Measurements from ENCODE around the gene GPRASP1. TPM values are rescaled to one million over a fixed set of nuclear protein-coding genes. Genes with fewer than 3 reads are reported as not detected.

GPRASP1 gene
- total and polyA plus RNA-seq, 4 donors, result 0.74 to 18.1 (median 2.8) TPM

DNA sequence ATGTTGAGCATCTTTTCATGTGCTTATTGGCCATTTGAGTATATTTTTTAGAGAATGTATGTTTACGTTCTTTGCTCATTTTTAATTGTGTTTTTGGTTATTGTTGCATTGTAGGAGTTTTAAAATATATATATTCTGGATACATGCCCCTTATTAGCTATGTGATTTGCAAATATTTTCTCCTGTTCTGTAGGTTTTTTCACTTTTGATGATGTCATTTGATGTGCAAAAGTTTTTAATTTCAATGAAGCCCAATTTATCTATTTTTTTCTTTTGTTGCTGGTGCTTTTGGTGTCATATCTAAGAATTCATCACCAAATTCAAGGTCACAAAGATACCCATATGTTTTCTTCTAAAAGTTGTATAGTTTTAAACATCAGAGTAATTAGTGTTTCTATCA, 45.2 kb upstream of the GPRASP1 start:
- no peak overlapping the region for H3K9ac ChIP-seq (ENCODE audit: insufficient read depth in 1 of 2, low read length in 2 of 2)
- no peak for DNase-seq
- TF ChIP-seq, protein P1, sequence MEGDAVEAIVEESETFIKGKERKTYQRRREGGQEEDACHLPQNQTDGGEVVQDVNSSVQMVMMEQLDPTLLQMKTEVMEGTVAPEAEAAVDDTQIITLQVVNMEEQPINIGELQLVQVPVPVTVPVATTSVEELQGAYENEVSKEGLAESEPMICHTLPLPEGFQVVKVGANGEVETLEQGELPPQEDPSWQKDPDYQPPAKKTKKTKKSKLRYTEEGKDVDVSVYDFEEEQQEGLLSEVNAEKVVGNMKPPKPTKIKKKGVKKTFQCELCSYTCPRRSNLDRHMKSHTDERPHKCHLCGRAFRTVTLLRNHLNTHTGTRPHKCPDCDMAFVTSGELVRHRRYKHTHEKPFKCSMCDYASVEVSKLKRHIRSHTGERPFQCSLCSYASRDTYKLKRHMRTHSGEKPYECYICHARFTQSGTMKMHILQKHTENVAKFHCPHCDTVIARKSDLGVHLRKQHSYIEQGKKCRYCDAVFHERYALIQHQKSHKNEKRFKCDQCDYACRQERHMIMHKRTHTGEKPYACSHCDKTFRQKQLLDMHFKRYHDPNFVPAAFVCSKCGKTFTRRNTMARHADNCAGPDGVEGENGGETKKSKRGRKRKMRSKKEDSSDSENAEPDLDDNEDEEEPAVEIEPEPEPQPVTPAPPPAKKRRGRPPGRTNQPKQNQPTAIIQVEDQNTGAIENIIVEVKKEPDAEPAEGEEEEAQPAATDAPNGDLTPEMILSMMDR (IDR thresholded peaks at IDR 0.05; ENCODE audit: control extremely low read depth, extremely low read depth), result no peak
- no peaks in the 10 kb centered on the region for H3K9me3 ChIP-seq (ENCODE audit: control insufficient read depth in 4 of 4, insufficient read depth in 3 of 4, low read length in 3 of 4)
- peaks cover 0 to 3% (median 0%) of the 10 kb centered on the region in 5 donors for H3K4me1 ChIP-seq (ENCODE audit: control insufficient read depth in 5 of 5, insufficient read depth in 5 of 5, low read length in 5 of 5)
- H3K27me3 ChIP-seq (ENCODE audit: control insufficient read depth in 3 of 3, insufficient read depth in 3 of 3, low read length in 2 of 3), result peaks cover 0 to 2% (median 0%) of the 10 kb centered on the region in 3 donors
- ATAC-seq (ENCODE audit: insufficient read depth, low FRiP score), result no peak
- no peak overlapping the region for H3K27ac ChIP-seq (ENCODE audit: low read depth in 1 of 2, low read length in 1 of 2)
- no peak overlapping the region for H3K4me3 ChIP-seq
- H3K36me3 ChIP-seq (ENCODE audit: control insufficient read depth in 4 of 4, insufficient read depth in 4 of 4, low read length in 4 of 4), result peaks cover 0 to 9% (median 4%) of the 10 kb centered on the region in 4 donors
- WGBS, 2 donors, result 85 to 100% methylated on average over 1 of the region's 1 CpG

DNA sequence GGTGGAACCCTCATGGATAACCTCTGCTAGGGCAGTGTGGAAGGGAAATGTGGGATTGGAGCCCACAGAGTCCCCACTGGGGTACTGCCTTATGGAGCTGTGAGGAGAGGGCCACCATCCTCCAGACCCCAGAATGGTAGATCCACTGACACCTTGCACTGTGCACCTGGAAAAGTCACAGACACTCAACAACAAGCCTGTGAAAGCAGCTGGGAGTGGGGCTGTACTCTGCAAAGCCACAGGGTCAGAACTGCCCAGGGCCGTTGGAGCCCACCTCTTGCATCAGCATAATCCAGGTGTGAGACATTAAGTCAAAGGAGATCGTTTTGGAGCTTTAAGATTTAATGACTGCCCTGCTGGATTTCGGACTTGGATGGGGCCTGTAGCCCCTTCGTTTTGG, 40.4 kb upstream of the GPRASP1 start:
- H3K27ac ChIP-seq (ENCODE audit: low read depth in 1 of 2, low read length in 1 of 2), result no peak overlapping the region
- DNase-seq (no peak), ATAC-seq (ENCODE audit: insufficient read depth, low FRiP score) (no peak)
- H3K27me3 ChIP-seq (ENCODE audit: control insufficient read depth in 3 of 3, insufficient read depth in 3 of 3, low read length in 2 of 3), result no peaks in the 10 kb centered on the region
- TF ChIP-seq, protein P1 (IDR thresholded peaks at IDR 0.05; ENCODE audit: control extremely low read depth, extremely low read depth), result no peak
- WGBS, 2 donors, result 71 to 98% methylated on average over 4 of the region's 4 CpGs
- H3K9me3 ChIP-seq (ENCODE audit: control insufficient read depth in 4 of 4, insufficient read depth in 3 of 4, low read length in 3 of 4), result peaks cover 0 to 3% (median 0%) of the 10 kb centered on the region in 4 donors
- H3K9ac ChIP-seq (ENCODE audit: insufficient read depth in 1 of 2, low read length in 2 of 2), result no peak overlapping the region
- H3K4me1 ChIP-seq (ENCODE audit: control insufficient read depth in 5 of 5, insufficient read depth in 5 of 5, low read length in 5 of 5), result no peaks in the 10 kb centered on the region
- peaks cover 0 to 2% (median under 1%) of the 10 kb centered on the region in 4 donors for H3K36me3 ChIP-seq (ENCODE audit: control insufficient read depth in 4 of 4, insufficient read depth in 4 of 4, low read length in 4 of 4)
- H3K4me3 ChIP-seq, result no peak overlapping the region

DNA sequence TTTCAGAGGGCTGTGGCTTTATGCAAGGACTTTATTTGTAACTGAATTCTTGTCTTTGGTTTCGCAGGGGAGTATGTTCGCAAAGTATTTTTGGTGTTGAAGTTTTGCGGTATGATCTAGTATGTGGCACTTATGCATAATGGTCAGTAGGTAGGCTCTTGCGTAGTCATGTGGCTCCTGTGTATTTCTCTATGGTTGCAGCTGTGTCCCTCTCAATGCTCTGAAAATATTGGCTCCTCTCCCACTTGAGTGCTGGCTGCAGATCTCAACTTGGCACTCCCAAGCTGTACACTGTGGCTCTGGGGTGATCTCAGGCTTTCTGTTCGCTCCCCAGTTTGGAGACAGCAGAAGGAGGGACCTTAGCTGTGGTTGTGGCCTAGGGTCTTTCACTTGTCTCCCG, 27.2 kb upstream of the GPRASP1 start:
- TF ChIP-seq, protein P1 (IDR thresholded peaks at IDR 0.05; ENCODE audit: control extremely low read depth, extremely low read depth), result no peak
- no peak overlapping the region for H3K4me3 ChIP-seq

DNA sequence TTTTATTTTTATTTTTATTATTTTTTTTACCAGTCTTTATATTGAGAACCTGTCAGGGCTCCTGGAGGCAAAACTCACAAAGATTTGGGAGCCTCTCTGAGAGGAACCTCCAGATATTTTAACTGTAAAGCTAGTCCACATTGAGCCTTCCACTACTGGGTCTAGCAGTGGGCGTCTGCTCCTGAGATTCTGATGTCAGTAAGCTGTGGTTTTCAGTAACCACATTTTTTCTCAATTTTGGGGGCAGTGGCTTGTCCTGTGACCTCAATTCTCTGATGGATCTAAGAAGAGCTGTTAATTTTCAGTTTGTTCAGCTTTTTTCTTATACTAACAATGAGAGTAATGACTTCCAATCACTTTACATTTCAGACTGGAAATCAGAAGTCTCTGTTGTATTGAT, 23.6 kb upstream of the GPRASP1 start:
- TF ChIP-seq, protein P1 (IDR thresholded peaks at IDR 0.05; ENCODE audit: control extremely low read depth, extremely low read depth), result no peak
- H3K9ac ChIP-seq (ENCODE audit: insufficient read depth in 1 of 2, low read length in 2 of 2), result no peak overlapping the region
- DNase-seq (no peak), ATAC-seq (ENCODE audit: insufficient read depth, low FRiP score) (no peak)
- 20 to 43% methylated on average over 1 of the region's 1 CpG for WGBS, 2 donors
- no peaks in the 10 kb centered on the region for H3K9me3 ChIP-seq (ENCODE audit: control insufficient read depth in 4 of 4, insufficient read depth in 3 of 4, low read length in 3 of 4)
- no peak overlapping the region for H3K27ac ChIP-seq (ENCODE audit: low read depth in 1 of 2, low read length in 1 of 2)
- H3K36me3 ChIP-seq (ENCODE audit: control insufficient read depth in 4 of 4, insufficient read depth in 4 of 4, low read length in 4 of 4), result no peaks in the 10 kb centered on the region
- peaks cover 0 to 3% (median 0%) of the 10 kb centered on the region in 3 donors for H3K27me3 ChIP-seq (ENCODE audit: control insufficient read depth in 3 of 3, insufficient read depth in 3 of 3, low read length in 2 of 3)
- H3K4me3 ChIP-seq, result no peak overlapping the region
- no peaks in the 10 kb centered on the region for H3K4me1 ChIP-seq (ENCODE audit: control insufficient read depth in 5 of 5, insufficient read depth in 5 of 5, low read length in 5 of 5)

More for the DNA sequence above, 27.2 kb upstream of the GPRASP1 start:
- no peak overlapping the region for H3K27ac ChIP-seq (ENCODE audit: low read depth in 1 of 2, low read length in 1 of 2)
- no peaks in the 10 kb centered on the region for H3K4me1 ChIP-seq (ENCODE audit: control insufficient read depth in 5 of 5, insufficient read depth in 5 of 5, low read length in 5 of 5)
- no peak for ATAC-seq (ENCODE audit: insufficient read depth, low FRiP score)
- WGBS, 2 donors, result 83 to 93% methylated on average over 6 of the region's 6 CpGs
- H3K9me3 ChIP-seq (ENCODE audit: control insufficient read depth in 4 of 4, insufficient read depth in 3 of 4, low read length in 3 of 4), result peaks cover 0 to 17% (median 3%) of the 10 kb centered on the region in 4 donors
- peak in 1 of 3 donors; percentile 17 for DNase-seq
- no peaks in the 10 kb centered on the region for H3K36me3 ChIP-seq (ENCODE audit: control insufficient read depth in 4 of 4, insufficient read depth in 4 of 4, low read length in 4 of 4)
- no peak overlapping the region for H3K9ac ChIP-seq (ENCODE audit: insufficient read depth in 1 of 2, low read length in 2 of 2)
- H3K27me3 ChIP-seq (ENCODE audit: control insufficient read depth in 3 of 3, insufficient read depth in 3 of 3, low read length in 2 of 3), result no peaks in the 10 kb centered on the region

Data from lung (tissue), 12 donors.